Left forelimb (tissue), 1 donor: Measurements from ENCODE around the gene LRRC4B.
"Not testable (repeated sequence)": the region's sequence is repeated elsewhere in the genome, so short reads cannot be mapped to it uniquely, and the experiment has no call there.

Experiments used
- DNase-seq: peaks from one replicate; pipeline ENCODE4 v3.0.0-alpha.2; 2018; ENCODE audit warnings: low spot score

The LRRC4B gene

GRCh38 chr19:50567882-50568727 is at the start of gene LRRC4B:
LRRC4B (minus strand) TSS chr19:50568435; CDS start chr19:50548838, 19,597 bp downstream.
- DNase-seq: no peak

GRCh38 chr19:50612504-50613404 is 44.5 kb upstream of the LRRC4B start:
- DNase-seq: not testable (repeated sequence)

GRCh38 chr19:50607874-50608785 is 39.9 kb upstream of the LRRC4B start:
- peak; percentile 77 for DNase-seq

GRCh38 chr19:50607388-50607787 is 39.2 kb upstream of the LRRC4B start:
- no peak for DNase-seq

- DNase-seq: not testable (repeated sequence)
Measured at GRCh38 chr19:50606059-50606836, 38.0 kb upstream of the LRRC4B start.

- DNase-seq: not testable (repeated sequence)
Measured at GRCh38 chr19:50604264-50605073, 36.2 kb upstream of the LRRC4B start.

- DNase-seq: no peak
Measured at GRCh38 chr19:50602935-50603334, 34.7 kb upstream of the LRRC4B start.

- no peak for DNase-seq
Measured at GRCh38 chr19:50602496-50602895, 34.3 kb upstream of the LRRC4B start.

- no peak for DNase-seq
Measured at GRCh38 chr19:50602089-50602422, 33.8 kb upstream of the LRRC4B start.

- no peak for DNase-seq
Measured at GRCh38 chr19:50601407-50602088, 33.3 kb upstream of the LRRC4B start.

- DNase-seq: no peak
Measured at GRCh38 chr19:50599427-50599826, 31.2 kb upstream of the LRRC4B start.

GRCh38 chr19:50590191-50590590 is 22.0 kb upstream of the LRRC4B start:
- no peak for DNase-seq

GRCh38 chr19:50581795-50582660 is 13.8 kb upstream of the LRRC4B start:
- not testable (repeated sequence) for DNase-seq

- no peak for DNase-seq
Measured at GRCh38 chr19:50580970-50581634, 12.9 kb upstream of the LRRC4B start.

- DNase-seq: no peak
Measured at GRCh38 chr19:50580240-50580639, 12.0 kb upstream of the LRRC4B start.

- not testable (repeated sequence) for DNase-seq
Measured at GRCh38 chr19:50576769-50577168, 8.5 kb upstream of the LRRC4B start.

GRCh38 chr19:50573741-50574461 is 5.7 kb upstream of the LRRC4B start:
- DNase-seq: no peak
